GM23248 (cell line): ENCODE data around the gene DDN. TPM values are rescaled to one million over a fixed set of nuclear protein-coding genes. Genes with fewer than 3 reads are reported as not detected.

Source experiments
- DNase-seq: peaks from one replicate; pipeline ENCODE4 v3.0.0-alpha.2; 2015
- H2AFZ ChIP-seq: fragments of 200-600 bp; sonication (generic); 2 replicates; pipeline ENCODE4 v1.6.1; 2016; ENCODE audit warnings: antibody characterized with exemption
- H3F3A ChIP-seq: fragments of 200-600 bp; sonication (generic); 2 replicates; pipeline ENCODE4 v1.6.1; 2016; ENCODE audit warnings: mild to moderate bottlenecking, antibody characterized with exemption, mixed run types; ENCODE audit not compliant: insufficient read depth
- H3K27ac ChIP-seq: fragments of 200-600 bp; sonication (generic); 2 replicates; pipeline ENCODE4 v1.5.1; 2016; ENCODE audit warnings: mild to moderate bottlenecking
- H3K27me3 ChIP-seq: fragments of 200-600 bp; sonication (generic); replicated peaks from 2 replicates; pipeline ENCODE4 v1.6.1; 2016; ENCODE audit warnings: mild to moderate bottlenecking; ENCODE audit not compliant: insufficient read depth
- H3K36me3 ChIP-seq: fragments of 200-600 bp; sonication (generic); 2 replicates; pipeline ENCODE4 v1.6.1; 2016; ENCODE audit warnings: low read depth, mild to moderate bottlenecking
- H3K4me1 ChIP-seq: fragments of 200-600 bp; sonication (generic); 2 replicates; pipeline ENCODE4 v1.6.1; 2016; ENCODE audit warnings: mild to moderate bottlenecking; ENCODE audit not compliant: insufficient read depth
- H3K4me2 ChIP-seq: fragments of 200-600 bp; sonication (generic); one replicate; pipeline ENCODE4 v1.6.1; 2016; ENCODE audit warnings: mild to moderate bottlenecking; ENCODE audit not compliant: unreplicated experiment
- H3K4me3 ChIP-seq: fragments of 200-600 bp; sonication (generic); 2 replicates; pipeline ENCODE4 v1.5.1; 2016; ENCODE audit warnings: mild to moderate bottlenecking
- H3K79me2 ChIP-seq: fragments of 200-600 bp; sonication (generic); 2 replicates; pipeline ENCODE4 v1.6.1; 2016; ENCODE audit warnings: mild to moderate bottlenecking; ENCODE audit not compliant: insufficient read depth
- H3K9ac ChIP-seq: fragments of 200-600 bp; sonication (generic); 2 replicates; pipeline ENCODE4 v1.6.1; 2016; ENCODE audit warnings: mild to moderate bottlenecking
- H3K9me2 ChIP-seq: fragments of 200-600 bp; sonication (generic); 2 replicates; pipeline ENCODE4 v1.6.1; 2016; ENCODE audit warnings: mixed run types, mild to moderate bottlenecking, moderate library complexity; ENCODE audit not compliant: insufficient read depth
- H3K9me3 ChIP-seq: fragments of 200-600 bp; sonication (generic); one replicate; pipeline ENCODE4 v1.6.1; 2017; ENCODE audit warnings: low read depth
- H4K20me1 ChIP-seq: fragments of 200-600 bp; sonication (generic); 2 replicates; pipeline ENCODE4 v1.6.0; 2016; ENCODE audit not compliant: insufficient read depth
- EZH2 ChIP-seq: fragments of 200-600 bp; sonication (generic); IDR thresholded peaks from 2 replicates; pipeline ENCODE4 v1.6.1; 2018; ENCODE audit warnings: antibody characterized with exemption, mild to moderate bottlenecking; ENCODE audit not compliant: insufficient read depth, poor library complexity, severe bottlenecking
- EZH2phosphoT487 ChIP-seq: fragments of 200-600 bp; sonication (generic); IDR thresholded peaks from 2 replicates; pipeline ENCODE4 v1.6.1; 2018; ENCODE audit warnings: antibody characterized with exemption, moderate library complexity, mild to moderate bottlenecking, low read depth; ENCODE audit not compliant: insufficient read depth
- WGBS, 2 experiments: methylation state at CpG; one replicate each; pipeline ENCODE4 v1.1.6; 2015 to 2017; ENCODE audit warnings: low lambda C conversion rate in 2 of 2, low coverage in 1 of 2; ENCODE audit errors: missing lambda C conversion rate in 2 of 2; 5-methylcytosine and 5-hydroxymethylcytosine counted together
- in situ Hi-C: fragments of 300-500 bp; cut with MboI; formaldehyde crosslinking; loops from 2 replicates; pipeline ENCODE4 v1.15.0; 2020
- polyA plus RNA-seq: library from polyadenylated mRNA; unstranded; fragments of >200 nt; fragmentation: Nextera tagmentation; extraction: Ambion mirVana; gene quantifications from 2 replicates; pipeline ENCODE4 v1.2.1, GENCODE V29; 2016
- total RNA-seq: library from RNA; depleted of rRNA; stranded (reverse); fragments of >200 nt; shearing (Covaris generic); gene quantifications from 2 replicates; pipeline ENCODE4 v1.2.3, GENCODE V29; 2014

DDN gene
- total and polyA plus RNA-seq, 2 experiments from 2014 or later, result not detected

DNA sequence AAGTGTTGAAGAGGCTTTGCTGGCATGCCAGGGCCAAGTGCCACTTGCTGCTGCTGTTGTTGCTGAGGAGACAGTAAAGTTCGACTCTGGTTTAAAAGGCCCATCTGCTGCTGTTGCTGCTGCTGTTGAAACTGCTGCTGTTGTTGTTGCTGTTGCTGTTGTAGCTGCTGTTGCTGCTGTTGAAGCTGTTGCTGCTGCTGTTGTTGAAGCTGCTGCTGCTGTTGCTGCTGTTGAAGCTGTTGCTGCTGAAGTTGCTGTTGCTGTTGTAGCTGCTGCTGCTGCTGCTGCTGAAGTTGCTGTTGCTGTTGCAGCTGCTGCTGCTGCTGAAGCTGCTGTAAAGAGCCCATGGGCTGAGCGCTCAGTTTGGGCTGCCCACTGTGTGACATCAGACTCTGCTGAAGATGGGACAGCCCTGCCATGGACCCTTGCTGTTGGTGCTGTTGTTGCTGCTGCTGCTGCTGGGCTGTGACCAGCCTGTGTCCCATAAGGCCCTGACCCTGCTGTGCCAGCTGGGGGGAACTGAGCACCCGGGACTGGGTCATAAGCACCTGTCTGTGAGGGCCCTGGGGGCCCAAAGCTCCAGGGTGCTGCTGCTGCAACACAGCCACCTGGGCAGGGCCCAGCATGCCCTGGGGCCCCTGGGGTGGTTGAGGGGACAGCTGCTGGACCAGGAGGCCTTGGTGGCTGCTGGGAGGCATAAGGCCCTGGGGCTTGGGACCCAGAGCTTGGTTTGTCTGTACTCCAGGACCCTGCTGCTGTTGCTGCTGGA is 33.7 kb upstream of the DDN start:
- Histone ChIP-seq H4K20me1 (no peaks in the 10 kb centered on the region), H3F3A (no peaks in the 10 kb centered on the region), H3K9me3 (no peaks in the 10 kb centered on the region), H2AFZ (no peak overlapping the region), H3K4me3 (no peak overlapping the region), H3K79me2 (peaks cover 14% of the 10 kb centered on the region), H3K4me2 (no peak overlapping the region), H3K4me1 (no peaks in the 10 kb centered on the region), H3K27me3 (no peaks in the 10 kb centered on the region), H3K9me2 (no peaks in the 10 kb centered on the region), H3K36me3 (peaks cover 19% of the 10 kb centered on the region), H3K9ac (no peak overlapping the region), H3K27ac (no peak overlapping the region)
- WGBS, 2 experiments, result 72 to 91% methylated on average over 2 to 3 of the region's 3 CpGs
- no peak for DNase-seq
- in situ Hi-C loops, result no loop called here
- TF ChIP-seq EZH2, result no peak
- TF ChIP-seq EZH2phosphoT487, result no peak

DNA sequence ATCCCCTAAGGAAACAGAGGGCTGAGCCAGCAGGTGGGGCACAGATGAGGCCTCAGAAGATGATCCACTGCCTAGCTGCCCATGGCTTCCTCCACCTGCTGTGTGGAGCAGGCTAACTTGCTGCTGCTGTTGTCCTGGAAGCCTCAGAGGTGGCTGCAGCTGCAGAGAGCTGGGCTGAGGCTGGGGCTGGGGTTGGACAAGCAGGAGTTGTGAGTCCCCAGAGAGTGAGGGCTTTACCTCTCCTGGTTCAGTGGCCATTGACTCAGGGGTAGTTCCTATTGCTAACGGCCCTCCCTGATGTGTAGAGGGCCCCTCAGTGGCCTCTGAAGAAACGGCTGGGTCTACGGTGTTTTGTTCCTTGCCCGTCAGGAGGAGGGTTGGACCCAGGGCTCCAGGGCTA is 33.1 kb upstream of the DDN start:
- no peak for DNase-seq
- Histone ChIP-seq H3K4me1 (no peaks in the 10 kb centered on the region), H3F3A (no peaks in the 10 kb centered on the region), H3K9me2 (no peaks in the 10 kb centered on the region), H3K36me3 (peaks cover 19% of the 10 kb centered on the region), H3K9ac (no peak overlapping the region), H3K79me2 (peaks cover 14% of the 10 kb centered on the region), H3K27ac (no peak overlapping the region), H3K4me3 (no peak overlapping the region), H2AFZ (no peak overlapping the region), H4K20me1 (no peaks in the 10 kb centered on the region), H3K4me2 (no peak overlapping the region), H3K9me3 (no peaks in the 10 kb centered on the region), H3K27me3 (no peaks in the 10 kb centered on the region)
- in situ Hi-C loops, result no loop called here
- 79 to 80% methylated on average over 4 of the region's 4 CpGs for WGBS, 2 experiments
- no peak for TF ChIP-seq EZH2
- no peak for TF ChIP-seq EZH2phosphoT487

DNA sequence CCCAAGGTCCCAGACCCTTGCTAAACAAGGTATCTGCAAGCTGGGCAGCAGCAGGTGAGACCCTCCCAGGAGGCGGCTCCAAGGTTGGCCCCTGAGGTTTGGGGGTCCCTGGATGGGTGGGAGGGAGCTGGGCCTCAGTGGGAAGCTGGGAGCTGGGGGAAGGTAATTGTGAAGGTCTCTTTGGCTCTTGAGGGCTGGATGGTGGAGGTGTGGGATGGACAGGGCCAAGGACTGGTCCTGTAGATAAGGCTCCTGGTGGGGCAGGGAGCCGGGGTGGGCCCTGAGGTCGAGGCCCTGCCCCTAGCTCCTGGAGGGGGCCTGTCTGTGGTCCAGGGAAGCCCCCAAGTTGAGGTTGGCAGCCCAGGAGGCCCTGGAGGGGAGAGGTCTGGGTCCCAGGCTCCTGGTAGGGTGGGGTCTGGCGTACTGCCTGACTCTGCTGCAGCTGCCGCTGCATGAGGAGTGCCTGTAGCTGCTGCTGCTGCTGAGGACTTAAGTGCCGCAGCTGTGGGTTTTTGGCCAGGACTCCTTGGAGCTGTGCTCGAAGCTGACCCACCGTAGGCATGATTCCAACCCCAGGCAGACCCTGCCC is 32.5 kb upstream of the DDN start:
- no peaks in the 10 kb centered on the region for H4K20me1 ChIP-seq
- H3K79me2 ChIP-seq, result peaks cover 12% of the 10 kb centered on the region
- H3K9ac ChIP-seq, result no peak overlapping the region
- no peak overlapping the region for H2AFZ ChIP-seq
- no peak overlapping the region for H3K4me2 ChIP-seq
- DNase-seq, result no peak
- peaks cover 16% of the 10 kb centered on the region for H3K36me3 ChIP-seq
- no peak overlapping the region for H3K4me3 ChIP-seq
- TF ChIP-seq EZH2phosphoT487, result no peak
- no peak for TF ChIP-seq EZH2
- no peak overlapping the region for H3K27ac ChIP-seq
- no peaks in the 10 kb centered on the region for H3K9me2 ChIP-seq
- in situ Hi-C loops, result no loop called here
- H3K9me3 ChIP-seq, result no peaks in the 10 kb centered on the region
- H3K27me3 ChIP-seq, result no peaks in the 10 kb centered on the region
- 79 to 92% methylated on average over 7 to 8 of the region's 8 CpGs for WGBS, 2 experiments
- no peaks in the 10 kb centered on the region for H3F3A ChIP-seq
- H3K4me1 ChIP-seq, result no peaks in the 10 kb centered on the region

DNA sequence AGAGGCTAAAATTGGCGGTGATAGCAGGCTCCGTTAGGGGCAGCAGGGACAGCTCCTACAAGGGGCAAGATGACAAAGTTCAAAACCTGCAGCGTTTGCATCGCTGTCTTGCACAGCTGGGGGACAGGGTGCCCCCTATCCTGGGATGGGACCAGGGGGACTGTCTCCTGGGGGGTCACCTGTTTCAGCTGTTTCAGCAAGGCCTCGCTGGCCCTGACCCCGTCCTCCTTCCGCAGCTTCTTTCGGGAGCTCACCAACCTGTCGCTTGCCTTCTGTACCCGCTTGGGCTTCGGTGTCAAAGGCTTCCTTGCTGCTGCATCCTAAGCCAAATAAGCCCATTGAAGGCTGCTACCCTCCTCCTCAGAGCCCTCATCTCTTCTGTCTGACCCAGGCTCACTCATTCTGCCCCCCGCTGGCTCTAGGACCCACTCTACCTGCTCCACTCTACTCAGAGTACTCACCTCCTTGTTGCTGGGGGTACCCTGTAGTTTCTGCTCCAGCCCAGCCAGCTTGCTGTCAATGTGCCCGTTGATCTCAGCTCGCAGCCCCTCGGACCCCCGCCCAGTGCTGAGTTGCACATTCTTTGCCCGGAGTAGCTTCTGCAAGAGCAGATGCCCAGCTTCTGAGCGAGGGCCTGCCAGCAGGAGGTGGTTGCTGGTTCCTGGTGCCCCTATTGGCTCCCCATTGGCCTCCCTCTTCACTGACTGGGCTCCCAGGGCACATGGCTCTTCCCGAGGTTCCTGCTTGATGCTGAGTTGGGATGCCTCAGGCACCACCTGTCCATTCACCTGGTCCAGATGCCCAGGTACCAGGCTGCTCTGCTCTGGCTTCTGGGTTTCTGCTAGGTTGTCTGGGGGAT is 31.8 kb upstream of the DDN start:
- H3K9ac ChIP-seq, result no peak overlapping the region
- H3K9me2 ChIP-seq, result no peaks in the 10 kb centered on the region
- no peaks in the 10 kb centered on the region for H3K4me1 ChIP-seq
- no peaks in the 10 kb centered on the region for H3K27me3 ChIP-seq
- DNase-seq, result no peak
- TF ChIP-seq EZH2phosphoT487, result no peak
- H3K4me3 ChIP-seq, result no peak overlapping the region
- H3K79me2 ChIP-seq, result peaks cover 9% of the 10 kb centered on the region; the same call in 1 of the 2 replicates
- no peaks in the 10 kb centered on the region for H4K20me1 ChIP-seq
- no peak overlapping the region for H2AFZ ChIP-seq
- 83 to 85% methylated on average over 19 of the region's 19 CpGs for WGBS, 2 experiments
- peaks cover 17% of the 10 kb centered on the region for H3K36me3 ChIP-seq
- no peaks in the 10 kb centered on the region for H3K9me3 ChIP-seq
- H3K4me2 ChIP-seq, result no peak overlapping the region
- H3K27ac ChIP-seq, result no peak overlapping the region
- H3F3A ChIP-seq, result no peaks in the 10 kb centered on the region
- in situ Hi-C loops, result no loop called here
